ENCODE results near the gene SMIM9. TPM values are rescaled to one million over a fixed set of nuclear protein-coding genes. Genes with fewer than 3 reads are reported as not detected.

The SMIM9 gene
- polyA plus RNA-seq, 1 experiment: not detected

DNA sequence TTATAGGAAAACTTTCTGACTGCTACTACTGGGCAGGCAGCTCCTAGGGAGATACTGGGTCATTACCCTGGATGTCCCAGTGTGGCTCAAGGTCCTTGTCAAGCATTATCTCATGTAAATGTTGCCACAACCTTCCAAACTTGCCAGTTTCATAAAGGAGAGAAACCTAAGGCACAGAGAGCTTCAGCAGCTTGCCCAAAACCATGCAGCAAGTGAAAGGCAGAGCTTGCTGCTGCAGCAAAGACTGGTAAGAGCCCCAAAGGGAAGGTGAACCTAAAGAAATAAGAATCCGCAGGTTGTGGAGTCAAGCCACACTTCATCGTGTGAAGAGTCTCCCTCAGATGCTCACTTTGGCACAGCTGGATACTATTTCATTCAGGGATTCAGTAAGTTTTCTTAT is 31.5 kb downstream of the SMIM9 start:
- H3K4me3 ChIP-seq (ENCODE audit: low read depth, low read length): no peak overlapping the region
- DNase-seq (ENCODE audit: low read depth, low spot score): no peak
- ChIA-PET CTCF (no interaction called here), POLR2A (no interaction called here)
- H3K27me3 ChIP-seq (ENCODE audit: control insufficient read depth, insufficient read depth, low read length): no peaks in the 10 kb centered on the region
- H3K27ac ChIP-seq (ENCODE audit: low read depth, low read length): no peak overlapping the region
- TF ChIP-seq, protein P1, sequence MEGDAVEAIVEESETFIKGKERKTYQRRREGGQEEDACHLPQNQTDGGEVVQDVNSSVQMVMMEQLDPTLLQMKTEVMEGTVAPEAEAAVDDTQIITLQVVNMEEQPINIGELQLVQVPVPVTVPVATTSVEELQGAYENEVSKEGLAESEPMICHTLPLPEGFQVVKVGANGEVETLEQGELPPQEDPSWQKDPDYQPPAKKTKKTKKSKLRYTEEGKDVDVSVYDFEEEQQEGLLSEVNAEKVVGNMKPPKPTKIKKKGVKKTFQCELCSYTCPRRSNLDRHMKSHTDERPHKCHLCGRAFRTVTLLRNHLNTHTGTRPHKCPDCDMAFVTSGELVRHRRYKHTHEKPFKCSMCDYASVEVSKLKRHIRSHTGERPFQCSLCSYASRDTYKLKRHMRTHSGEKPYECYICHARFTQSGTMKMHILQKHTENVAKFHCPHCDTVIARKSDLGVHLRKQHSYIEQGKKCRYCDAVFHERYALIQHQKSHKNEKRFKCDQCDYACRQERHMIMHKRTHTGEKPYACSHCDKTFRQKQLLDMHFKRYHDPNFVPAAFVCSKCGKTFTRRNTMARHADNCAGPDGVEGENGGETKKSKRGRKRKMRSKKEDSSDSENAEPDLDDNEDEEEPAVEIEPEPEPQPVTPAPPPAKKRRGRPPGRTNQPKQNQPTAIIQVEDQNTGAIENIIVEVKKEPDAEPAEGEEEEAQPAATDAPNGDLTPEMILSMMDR (IDR thresholded peaks at IDR 0.05; ENCODE audit: low read depth, low read length): no peak
- H3K9me3 ChIP-seq (ENCODE audit: control insufficient read depth, insufficient read depth, low read length): no peaks in the 10 kb centered on the region

DNA sequence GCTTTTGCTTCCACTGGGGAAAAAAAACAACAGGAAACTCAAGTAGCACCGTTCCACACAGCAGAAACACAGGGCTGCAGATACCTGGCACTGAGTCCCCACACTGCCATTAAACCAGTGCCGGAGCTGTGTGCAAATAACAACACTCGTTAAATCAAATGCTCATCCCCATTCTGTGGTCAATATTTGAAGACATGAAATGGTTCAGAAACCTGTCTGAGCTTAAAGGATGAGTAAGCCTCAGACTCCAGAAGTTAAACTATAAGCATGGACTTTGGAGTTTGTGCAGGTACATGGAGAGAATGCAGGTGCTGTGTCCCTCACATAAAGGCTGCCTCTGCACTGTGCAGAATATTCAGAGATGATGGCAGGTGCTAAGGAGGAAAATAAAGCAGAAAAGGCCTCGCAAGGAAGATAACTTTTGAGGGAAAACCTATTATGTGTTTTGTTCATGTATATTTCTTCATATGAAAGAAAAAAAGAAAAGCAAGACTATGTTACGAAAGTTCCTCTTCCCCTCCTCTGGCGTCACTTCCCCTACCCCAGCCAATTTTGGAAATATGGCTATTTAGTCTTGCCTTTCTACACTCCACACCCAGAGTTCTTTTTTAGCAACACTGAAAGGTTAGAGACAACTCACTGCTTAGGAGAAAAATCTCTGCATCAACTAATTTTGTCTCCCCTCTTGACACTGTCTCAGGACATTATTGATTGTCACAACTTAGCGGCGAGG is 33.8 kb downstream of the SMIM9 start:
- TF ChIP-seq, protein P1 (IDR thresholded peaks at IDR 0.05; ENCODE audit: low read depth, low read length): no peak
- no peak for DNase-seq (ENCODE audit: low read depth, low spot score)
- Histone ChIP-seq H3K27ac (ENCODE audit: low read depth, low read length) (peak overlapping the region; percentile 85), H3K9me3 (ENCODE audit: control insufficient read depth, insufficient read depth, low read length) (no peaks in the 10 kb centered on the region), H3K27me3 (ENCODE audit: control insufficient read depth, insufficient read depth, low read length) (no peaks in the 10 kb centered on the region), H3K4me3 (ENCODE audit: low read depth, low read length) (no peak overlapping the region)
- POLR2A ChIA-PET: no interaction called here
- CTCF ChIA-PET: no interaction called here

DNA sequence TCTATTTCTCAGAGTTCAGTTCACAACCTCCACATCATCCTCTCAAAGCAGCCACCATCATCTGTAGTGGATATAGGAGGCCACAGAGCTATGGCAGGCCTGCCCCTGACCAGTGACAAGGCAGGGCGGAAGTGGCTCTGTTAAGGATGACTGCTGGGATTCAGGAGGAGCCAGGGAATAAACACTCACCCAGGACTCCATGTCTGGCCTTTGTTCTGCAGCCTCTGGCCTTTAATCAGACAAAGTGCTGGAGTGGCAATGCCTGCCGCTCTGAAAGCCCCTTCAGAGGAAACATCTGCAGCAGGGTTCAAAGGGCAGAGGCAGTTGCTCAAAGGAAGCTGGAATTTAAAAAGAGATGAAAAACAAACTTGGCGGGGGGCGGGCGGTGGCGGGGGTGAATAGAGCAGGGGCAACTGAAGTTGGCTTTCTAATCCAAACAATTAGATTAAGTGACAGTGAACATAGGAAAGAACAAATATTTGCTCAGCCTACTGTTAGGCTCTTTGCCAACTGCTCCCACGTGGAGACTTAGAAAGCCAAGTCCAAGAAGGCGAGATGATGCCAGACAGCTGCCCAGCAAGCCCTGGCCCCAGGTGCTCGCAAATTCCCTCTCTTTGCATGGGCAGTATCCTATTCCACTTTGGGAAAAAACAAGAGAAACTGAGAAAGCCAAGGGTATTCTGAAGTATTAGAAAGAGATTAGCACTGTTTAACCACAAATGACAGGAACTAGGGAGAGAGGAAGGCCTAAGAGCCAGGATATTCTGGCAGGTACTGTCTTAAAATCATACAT is 34.7 kb downstream of the SMIM9 start:
- Histone ChIP-seq H3K9me3 (ENCODE audit: control insufficient read depth, insufficient read depth, low read length) (no peaks in the 10 kb centered on the region), H3K4me3 (ENCODE audit: low read depth, low read length) (no peak overlapping the region), H3K27ac (ENCODE audit: low read depth, low read length) (peak overlapping the region; percentile 85), H3K27me3 (ENCODE audit: control insufficient read depth, insufficient read depth, low read length) (no peaks in the 10 kb centered on the region)
- no peak for DNase-seq (ENCODE audit: low read depth, low spot score)
- TF ChIP-seq, protein P1 (IDR thresholded peaks at IDR 0.05; ENCODE audit: low read depth, low read length): no peak
- POLR2A ChIA-PET: no interaction called here
- CTCF ChIA-PET: no interaction called here

- Histone ChIP-seq H3K27me3 (ENCODE audit: control insufficient read depth, insufficient read depth, low read length) (no peaks in the 10 kb centered on the region), H3K9me3 (ENCODE audit: control insufficient read depth, insufficient read depth, low read length) (no peaks in the 10 kb centered on the region), H3K27ac (ENCODE audit: low read depth, low read length) (no peak overlapping the region), H3K4me3 (ENCODE audit: low read depth, low read length) (no peak overlapping the region)
- DNase-seq (ENCODE audit: low read depth, low spot score): no peak
- TF ChIP-seq, protein P1 (IDR thresholded peaks at IDR 0.05; ENCODE audit: low read depth, low read length): no peak
- ChIA-PET POLR2A (no interaction called here), CTCF (no interaction called here)
These were observed 37.5 kb downstream of the SMIM9 start for GRCh38 chrX:154797006-154797405.

- Histone ChIP-seq H3K9me3 (ENCODE audit: control insufficient read depth, insufficient read depth, low read length) (no peaks in the 10 kb centered on the region), H3K27ac (ENCODE audit: low read depth, low read length) (no peak overlapping the region), H3K27me3 (ENCODE audit: control insufficient read depth, insufficient read depth, low read length) (no peaks in the 10 kb centered on the region), H3K4me3 (ENCODE audit: low read depth, low read length) (no peak overlapping the region)
- no peak for DNase-seq (ENCODE audit: low read depth, low spot score)
- CTCF ChIA-PET: interaction anchor here (1.4 kb wide), 1 partner anchor 46 kb away, joined by 3 read pairs; no protein-coding TSS in a partner anchor
- TF ChIP-seq, protein P1 (IDR thresholded peaks at IDR 0.05; ENCODE audit: low read depth, low read length): no peak
- POLR2A ChIA-PET: no interaction called here
These were observed 39.4 kb downstream of the SMIM9 start for GRCh38 chrX:154795016-154795415.
